SK-MEL-5 (cell line): ENCODE measurements around the gene ZBTB34. TPM values are rescaled to one million over a fixed set of nuclear protein-coding genes. Genes with fewer than 3 reads are reported as not detected.

Experiments
- total RNA-seq: library from RNA; depleted of rRNA; stranded (reverse); fragments of >200 nt; shearing (Covaris generic); gene quantifications from 2 replicates; pipeline ENCODE4 v1.2.3, GENCODE V29; 2014; rRNA removed

ZBTB34 gene
- total RNA-seq, 1 experiment from 2014 or later = 7.4 TPM

Other genes starting within 250 kb of the ZBTB34 start
- 2.7 and 5.6 TPM in 2 replicates for gene LMX1B, start 246.7 kb upstream of the ZBTB34 start, total RNA-seq
- gene ZBTB43, start 55.6 kb upstream of the ZBTB34 start, total RNA-seq = 7.6 and 68.4 TPM in 2 replicates
- gene RALGPS1, start 54.1 kb downstream of the ZBTB34 start, total RNA-seq = 0.87 and 3.2 TPM in 2 replicates